ENCODE results near the gene BOD1L1.

Gene BOD1L1

GRCh38 chr4:13523591-13524503 is 103.7 kb downstream of the BOD1L1 start:
- DNase-seq (ENCODE audit: low spot score), result peak; percentile 11
- no peak for TF ChIP-seq CTCF (IDR thresholded peaks at IDR 0.05; ENCODE audit: extremely low read depth, insufficient read depth, missing control alignments)
- in situ Hi-C loops (cut with MboI; ENCODE audit: low pct_unique_long_range_greater_than_20kb, low sequenced_read_pairs, unreplicated experiment), result no loop called here

- TF ChIP-seq CTCF (IDR thresholded peaks at IDR 0.05; ENCODE audit: extremely low read depth, insufficient read depth, missing control alignments), result no peak
- DNase-seq (ENCODE audit: low spot score), result peak; percentile 15
- in situ Hi-C loops (cut with MboI; ENCODE audit: low pct_unique_long_range_greater_than_20kb, low sequenced_read_pairs, unreplicated experiment), result no loop called here
Measured at GRCh38 chr4:13523105-13523477, 104.4 kb downstream of the BOD1L1 start.

GRCh38 chr4:13522282-13523104 is 105.0 kb downstream of the BOD1L1 start:
- no peak for TF ChIP-seq CTCF (IDR thresholded peaks at IDR 0.05; ENCODE audit: extremely low read depth, insufficient read depth, missing control alignments)
- DNase-seq (ENCODE audit: low spot score), result peak; percentile 21
- in situ Hi-C loops (cut with MboI; ENCODE audit: low pct_unique_long_range_greater_than_20kb, low sequenced_read_pairs, unreplicated experiment), result no loop called here

- in situ Hi-C loops (cut with MboI; ENCODE audit: low pct_unique_long_range_greater_than_20kb, low sequenced_read_pairs, unreplicated experiment), result no loop called here
- no peak for TF ChIP-seq CTCF (IDR thresholded peaks at IDR 0.05; ENCODE audit: extremely low read depth, insufficient read depth, missing control alignments)
- no peak for DNase-seq (ENCODE audit: low spot score)
Measured at GRCh38 chr4:13521047-13521446, 106.5 kb downstream of the BOD1L1 start.

Data from GM13977 (cell line).